HEK293T (cell line): Measurements from ENCODE around the gene MAST3.

Experiments used
- ARNT ChIP-seq: fragments of 450-650 bp; IDR thresholded peaks from 2 replicates; pipeline ENCODE4 v1.6.1; 2017; ENCODE audit warnings: mild to moderate bottlenecking
- BHLHE40 ChIP-seq: fragments of 450-650 bp; IDR thresholded peaks from 2 replicates; pipeline ENCODE4 v1.6.1; 2016; ENCODE audit warnings: mild to moderate bottlenecking, moderate library complexity, borderline replicate concordance
- CTBP1 ChIP-seq: fragments of 450-650 bp; IDR thresholded peaks from 2 replicates; pipeline ENCODE4 v1.6.1; 2016; ENCODE audit warnings: borderline replicate concordance
- ELF4 ChIP-seq: fragments of 450-650 bp; IDR thresholded peaks from 2 replicates; pipeline ENCODE4 v1.6.1; 2017; ENCODE audit warnings: antibody characterized with exemption
- FOXA1 ChIP-seq: fragments of 450-650 bp; IDR thresholded peaks from 2 replicates; pipeline ENCODE4 v1.6.1; 2016; ENCODE audit warnings: mild to moderate bottlenecking
- FOXM1 ChIP-seq: fragments of 450-650 bp; IDR thresholded peaks from 2 replicates; pipeline ENCODE4 v1.6.1; 2017; ENCODE audit warnings: mild to moderate bottlenecking, borderline replicate concordance
- L3MBTL2 ChIP-seq: fragments of 450-650 bp; conservative IDR thresholded peaks from 2 replicates; pipeline ENCODE4 v1.6.1; 2016; ENCODE audit warnings: mild to moderate bottlenecking
- PKNOX1 ChIP-seq: fragments of 450-650 bp; IDR thresholded peaks from 2 replicates; pipeline ENCODE4 v1.6.1; 2016
- SP1 ChIP-seq: fragments of 450-650 bp; IDR thresholded peaks from 2 replicates; pipeline ENCODE4 v1.6.1; 2017
- SUZ12 ChIP-seq: fragments of 450-650 bp; IDR thresholded peaks from 2 replicates; pipeline ENCODE4 v1.6.1; 2016; ENCODE audit warnings: mild to moderate bottlenecking
- TARDBP ChIP-seq: fragments of 450-650 bp; IDR thresholded peaks from 2 replicates; pipeline ENCODE4 v1.6.1; 2016

GRCh38 chr19:18073197-18073596 is 24.4 kb upstream of the MAST3 start:
- no peak for TF ChIP-seq SP1
- TF ChIP-seq BHLHE40: no peak
- TF ChIP-seq FOXM1: no peak
- no peak for TF ChIP-seq PKNOX1
- no peak for TF ChIP-seq TARDBP
- TF ChIP-seq ELF4: no peak
- TF ChIP-seq FOXA1: no peak
- no peak for TF ChIP-seq ARNT
- no peak for TF ChIP-seq L3MBTL2
- TF ChIP-seq CTBP1: no peak
- TF ChIP-seq SUZ12: no peak
